H1 (cell line): Measurements from ENCODE around the gene GALNT13. TPM values are rescaled to one million over a fixed set of nuclear protein-coding genes. Genes with fewer than 3 reads are reported as not detected.

ENCODE experiments used
- CTCF ChIA-PET: fragments of 300-600 bp; sonication (Branson Sonifier 250); formaldehyde crosslinking; loops from one replicate; lab custom pipeline; 2021; ENCODE audit not compliant: partially characterized antibody; lab: Charles Lee
- POLR2A ChIA-PET: fragments of 300-600 bp; sonication (Branson Sonifier 250); formaldehyde crosslinking; loops from one replicate; lab custom pipeline; 2021; ENCODE audit warnings: inconsistent platforms; ENCODE audit not compliant: partially characterized antibody; lab: Charles Lee
- DNase-seq, 2 experiments: peaks; one replicate each; pipeline versions ENCODE4 v3.0.0 to v3.0.0-alpha.2; 2010 to 2022; ENCODE audit warnings: low spot score in 2 of 2, low read depth in 1 of 2, mixed read lengths in 1 of 2
- FAIRE-seq: peaks from 2 replicates; lab custom pipeline; 2011; peaks lifted over from hg19 to GRCh38; lab: Jason Lieb, UNC
- H2AFZ ChIP-seq: 2 replicates; pipeline ENCODE4 v1.8.1; 2012; ENCODE audit warnings: low read length, inconsistent platforms
- H2AK5ac ChIP-seq: 2 replicates; pipeline ENCODE4 v1.6.1; 2013; ENCODE audit warnings: low read depth, low read length
- H2BK120ac ChIP-seq: replicated peaks from 2 replicates; pipeline ENCODE3; 2013; ENCODE audit warnings: low read depth, low read length, inconsistent platforms
- H2BK12ac ChIP-seq: 2 replicates; pipeline ENCODE4 v1.6.1; 2013; ENCODE audit warnings: low read depth, low read length
- H2BK15ac ChIP-seq: 2 replicates; pipeline ENCODE4 v1.6.1; 2013; ENCODE audit warnings: low read length
- H2BK20ac ChIP-seq: 2 replicates; pipeline ENCODE4 v1.6.1; 2013; ENCODE audit warnings: low read length
- H2BK5ac ChIP-seq: 2 replicates; pipeline ENCODE4 v1.6.1; 2013; ENCODE audit warnings: low read depth, low read length
- H3K14ac ChIP-seq: 2 replicates; pipeline ENCODE4 v1.6.1; 2013; ENCODE audit warnings: inconsistent platforms; ENCODE audit not compliant: insufficient read length
- H3K18ac ChIP-seq: 2 replicates; pipeline ENCODE4 v1.6.1; 2013; ENCODE audit warnings: low read length; ENCODE audit errors: extremely low read depth
- H3K23ac ChIP-seq: 2 replicates; pipeline ENCODE4 v1.6.1; 2013; ENCODE audit warnings: inconsistent platforms; ENCODE audit not compliant: insufficient read length
- H3K23me2 ChIP-seq: 2 replicates; pipeline ENCODE4 v1.6.1; 2013; ENCODE audit warnings: low read depth, low read length
- H3K27ac ChIP-seq: 2 replicates; pipeline ENCODE4 v1.6.1; 2011; ENCODE audit warnings: low read depth, low read length, inconsistent platforms
- H3K27me3 ChIP-seq, 4 experiments: replicated peaks in 1 of 4; 1 replicate in 1 of 4; 2 replicates in 3 of 4; pipeline versions ENCODE4 v1.6.1 to v1.8.1; 2011 to 2013; ENCODE audit warnings: low read length in 3 of 4, mild to moderate bottlenecking in 3 of 4, inconsistent platforms in 2 of 4, mixed read lengths in 2 of 4, moderate library complexity in 1 of 4; ENCODE audit not compliant: control insufficient read depth in 3 of 4, insufficient read depth in 3 of 4; ENCODE audit errors: extremely low read depth in 1 of 4
- H3K36me3 ChIP-seq, 4 experiments: 2 replicates each; pipeline versions ENCODE4 v1.6.1 to v1.8.1; 2011 to 2013; ENCODE audit warnings: mild to moderate bottlenecking in 4 of 4, low read length in 3 of 4, moderate library complexity in 2 of 4, control low read depth in 1 of 4, inconsistent platforms in 1 of 4; ENCODE audit not compliant: insufficient read depth in 4 of 4, control insufficient read depth in 2 of 4
- H3K4ac ChIP-seq: replicated peaks from 2 replicates; pipeline ENCODE3; 2013; ENCODE audit warnings: low read length, low read depth, mixed read lengths, inconsistent platforms; ENCODE audit not compliant: insufficient read length
- H3K4me1 ChIP-seq, 4 experiments: replicated peaks in 1 of 4; 1 replicate in 1 of 4; 2 replicates in 3 of 4; pipeline versions ENCODE4 v1.6.1 to v1.8.1; 2011 to 2013; ENCODE audit warnings: low read length in 3 of 4, inconsistent platforms in 2 of 4, mixed read lengths in 1 of 4; ENCODE audit not compliant: insufficient read depth in 4 of 4, control insufficient read depth in 3 of 4
- H3K4me2 ChIP-seq, 2 experiments: 2 replicates each; pipeline versions ENCODE4 v1.6.1 to v1.8.1; 2011 to 2013; ENCODE audit warnings: low read depth in 2 of 2, low read length in 2 of 2, control low read depth in 1 of 2, inconsistent platforms in 1 of 2, mild to moderate bottlenecking in 1 of 2; ENCODE audit not compliant: insufficient read depth in 1 of 2
- H3K4me3 ChIP-seq, 4 experiments: fragments of 200-600, 300-600 bp in 1 of 4; sonication (generic), shearing (Covaris generic), sonication (Bioruptor Twin) in 1 of 4; 2 replicates each; pipeline versions ENCODE4 v1.5.1 to v1.8.1; 2011 to 2016; ENCODE audit warnings: low read length in 4 of 4, low read depth in 3 of 4, control low read depth in 2 of 4, inconsistent platforms in 2 of 4, mild to moderate bottlenecking in 2 of 4, mixed read lengths in 1 of 4, moderate library complexity in 1 of 4; ENCODE audit not compliant: insufficient read depth in 2 of 4; ENCODE audit errors: extremely low read depth in 1 of 4
- H3K56ac ChIP-seq: replicated peaks from 2 replicates; pipeline ENCODE3; 2013; ENCODE audit warnings: low read depth, mild to moderate bottlenecking, mixed read lengths, low read length, inconsistent platforms; ENCODE audit not compliant: insufficient read length
- H3K79me1 ChIP-seq: 2 replicates; pipeline ENCODE4 v1.6.1; 2013; ENCODE audit warnings: low read depth, low read length, control low read depth
- H3K79me2 ChIP-seq, 2 experiments: 2 replicates each; pipeline versions ENCODE4 v1.6.1 to v1.8.1; 2012 to 2013; ENCODE audit warnings: low read length in 2 of 2, mild to moderate bottlenecking in 2 of 2, inconsistent platforms in 1 of 2; ENCODE audit not compliant: insufficient read depth in 2 of 2, control insufficient read depth in 1 of 2
- H3K9ac ChIP-seq, 4 experiments: replicated peaks in 1 of 4; 1 replicate in 1 of 4; 2 replicates in 3 of 4; pipeline versions ENCODE4 v1.6.1 to v1.8.1; 2011 to 2013; ENCODE audit warnings: low read depth in 3 of 4, low read length in 3 of 4, control low read depth in 2 of 4, mild to moderate bottlenecking in 2 of 4, moderate library complexity in 2 of 4, inconsistent platforms in 1 of 4; ENCODE audit errors: extremely low read depth in 1 of 4
- H3K9me3 ChIP-seq, 2 experiments: 2 replicates each; pipeline versions ENCODE4 v1.6.1 to v1.8.1; 2012 to 2013; ENCODE audit warnings: mild to moderate bottlenecking in 2 of 2, moderate library complexity in 2 of 2, control low read depth in 1 of 2, inconsistent platforms in 1 of 2, low read depth in 1 of 2, low read length in 1 of 2, mixed read lengths in 1 of 2; ENCODE audit not compliant: insufficient read depth in 2 of 2
- H4K20me1 ChIP-seq, 2 experiments: replicated peaks in 1 of 2; 2 replicates each; pipeline versions ENCODE3 to v1.8.1; 2011 to 2013; ENCODE audit warnings: inconsistent platforms in 2 of 2, low read length in 2 of 2, mild to moderate bottlenecking in 1 of 2; ENCODE audit not compliant: insufficient read depth in 2 of 2, control insufficient read depth in 1 of 2
- H4K5ac ChIP-seq: 2 replicates; pipeline ENCODE4 v1.6.1; 2013; ENCODE audit warnings: low read length, low read depth, mixed read lengths, inconsistent platforms; ENCODE audit not compliant: insufficient read length
- H4K8ac ChIP-seq: 2 replicates; pipeline ENCODE4 v1.8.0; 2013; ENCODE audit warnings: mild to moderate bottlenecking, moderate library complexity, low read length, inconsistent platforms; ENCODE audit not compliant: insufficient read depth; ENCODE audit errors: extremely low read depth
- H4K91ac ChIP-seq: replicated peaks from 2 replicates; pipeline ENCODE3; 2013; ENCODE audit warnings: low read length, mixed read lengths, inconsistent platforms; ENCODE audit not compliant: insufficient read length
- BCL11A ChIP-seq, 2 experiments: IDR thresholded peaks; one replicate each; pipeline ENCODE4 v1.6.1; 2011; ENCODE audit warnings: low read depth in 2 of 2, low read length in 2 of 2, mild to moderate bottlenecking in 2 of 2
- BRCA1 ChIP-seq: IDR thresholded peaks from 2 replicates; pipeline ENCODE4 v1.6.1; 2012; ENCODE audit warnings: low read depth, low read length, improper control_type of control experiment
- GTF2F1 ChIP-seq: IDR thresholded peaks from 2 replicates; pipeline ENCODE4 v1.6.1; 2012; ENCODE audit warnings: low read depth, low read length, improper control_type of control experiment, borderline replicate concordance
- NANOG ChIP-seq: IDR thresholded peaks from 2 replicates; pipeline ENCODE4 v1.6.1; 2011; ENCODE audit warnings: low read length, low read depth, mild to moderate bottlenecking, inconsistent platforms; ENCODE audit not compliant: insufficient read depth, poor library complexity, severe bottlenecking
- RXRA ChIP-seq: IDR thresholded peaks from 2 replicates; pipeline ENCODE4 v1.6.1; 2011; ENCODE audit warnings: low read depth, mild to moderate bottlenecking, low read length, moderate library complexity; ENCODE audit not compliant: insufficient read depth
- SAP30 ChIP-seq: fragments of 300-600 bp; sonication (generic); IDR thresholded peaks from 2 replicates; pipeline ENCODE4 v1.7.1; 2012; ENCODE audit warnings: low read length, moderate library complexity, mild to moderate bottlenecking, inconsistent platforms; ENCODE audit not compliant: insufficient read depth, insufficient replicate concordance
- TBP ChIP-seq: IDR thresholded peaks from 2 replicates; pipeline ENCODE4 v1.6.1; 2011; ENCODE audit warnings: low read depth, low read length, improper control_type of control experiment
- WGBS, 2 experiments: shearing (Covaris generic) in 1 of 2; methylation state at CpG; one replicate each; pipeline versions ENCODE4 v1.1.6 to v1.1.7; 2013 to 2015; ENCODE audit warnings: low lambda C conversion rate in 2 of 2, mixed read lengths in 2 of 2, inconsistent platforms in 1 of 2, low coverage in 1 of 2, missing lambda C conversion rate in 1 of 2; ENCODE audit not compliant: insufficient replicate concordance in 2 of 2, insufficient coverage in 1 of 2, insufficient read length in 1 of 2; ENCODE audit errors: extremely low coverage in 1 of 2, missing lambda C conversion rate in 1 of 2; 5-methylcytosine and 5-hydroxymethylcytosine counted together
- polyA plus RNA-seq, 7 experiments: library from polyadenylated mRNA; depleted of rRNA in 3 of 7; stranded (reverse) in 5 of 7; unstranded in 2 of 7; fragments of >200 nt in 5 of 7; fragments of 200-250 nt in 2 of 7; gene quantifications; 1 replicate in 5 of 7; 2 replicates in 1 of 7; 4 replicates in 1 of 7; pipeline versions ENCODE4 v1.2.1 to v1.2.3, GENCODE V29; 2011 to 2013; ENCODE audit warnings: missing spikeins in 2 of 7, mixed read lengths in 2 of 7
- total RNA-seq: library from RNA; stranded (reverse); fragmentation: NEBNext Ultra II Directional; extraction: Animal tissue kit (Norgen Biotek cat#: 25700); gene quantifications from 2 replicates; pipeline ENCODE4 v1.2.1, GENCODE V29; 2021
- TF ChIP-seq, protein P1 (sequence below): IDR thresholded peaks from 2 replicates; pipeline ENCODE4 v1.6.1; 2012; ENCODE audit warnings: inconsistent platforms

GALNT13 gene
- total and polyA plus RNA-seq, 2 of the 8 experiments (the other 6 are each of a cell fraction or from before 2014, with no cell fraction given) = 3.2 to 9.6 TPM

DNA sequence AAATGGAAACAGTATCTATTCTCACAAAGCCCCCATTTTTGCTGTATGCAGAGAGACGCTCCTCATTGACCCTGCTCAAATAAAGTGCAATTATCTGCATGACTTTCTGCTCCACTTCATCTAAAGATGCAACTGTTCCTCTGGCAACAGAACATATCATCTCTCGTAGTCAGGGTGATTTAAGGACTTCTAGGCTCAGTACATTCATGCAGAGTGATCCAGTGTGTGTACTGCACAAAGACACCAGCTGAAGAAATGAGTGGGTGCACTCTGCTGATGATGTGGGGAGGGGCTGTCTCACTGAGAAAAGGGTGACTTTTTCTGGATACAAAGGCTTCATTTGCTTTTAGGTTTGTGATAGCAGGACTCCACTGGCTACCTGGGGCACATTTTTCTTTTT, 355.2 kb downstream of the GALNT13 start:
- H2BK15ac ChIP-seq = no peak overlapping the region
- no peak overlapping the region for H3K14ac ChIP-seq
- H2BK20ac ChIP-seq = no peak overlapping the region
- H2BK5ac ChIP-seq = no peak overlapping the region
- H3K9ac ChIP-seq = no peak overlapping the region
- no peak overlapping the region for H3K4ac ChIP-seq
- no peaks in the 10 kb centered on the region for H3K23me2 ChIP-seq
- no peaks in the 10 kb centered on the region for H3K79me2 ChIP-seq
- TF ChIP-seq SAP30 (no peak), BCL11A (IDR thresholded peaks at IDR 0.05; ENCODE audit: low read depth in 2 of 2, low read length in 2 of 2) (no peak), RXRA (no peak), BRCA1 (no peak), NANOG (no peak), GTF2F1 (no peak), TBP (no peak)
- TF ChIP-seq, protein P1, sequence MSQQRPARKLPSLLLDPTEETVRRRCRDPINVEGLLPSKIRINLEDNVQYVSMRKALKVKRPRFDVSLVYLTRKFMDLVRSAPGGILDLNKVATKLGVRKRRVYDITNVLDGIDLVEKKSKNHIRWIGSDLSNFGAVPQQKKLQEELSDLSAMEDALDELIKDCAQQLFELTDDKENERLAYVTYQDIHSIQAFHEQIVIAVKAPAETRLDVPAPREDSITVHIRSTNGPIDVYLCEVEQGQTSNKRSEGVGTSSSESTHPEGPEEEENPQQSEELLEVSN = no peak
- TF ChIP-seq, all 59 proteins: peak for 0
- Histone ChIP-seq H4K20me1 (no peaks in the 10 kb centered on the region), H4K91ac (no peak overlapping the region), H3K18ac (no peak overlapping the region), H2AFZ (no peak overlapping the region), H2BK120ac (no peak overlapping the region), H3K9me3 (no peaks in the 10 kb centered on the region), H2BK12ac (no peak overlapping the region), H3K56ac (no peak overlapping the region), H3K23ac (no peak overlapping the region), H3K4me1 (no peaks in the 10 kb centered on the region), H2AK5ac (no peak overlapping the region), H3K27me3 (peaks cover 0 to 5% (median 0%) of the 10 kb centered on the region in 4 experiments; a peak in 2 of 7 replicates), H4K8ac (no peak overlapping the region), H3K27ac (no peak overlapping the region), H3K79me1 (no peaks in the 10 kb centered on the region), H4K5ac (no peak overlapping the region), H3K4me3 (no peak overlapping the region), H3K36me3 (no peaks in the 10 kb centered on the region), H3K4me2 (no peak overlapping the region)
- DNase-seq = no peak
- WGBS, 2 experiments = 83% methylated on average over 2 of the region's 2 CpGs; no CpG with 5 or more reads in 1 of the 2 experiments
- POLR2A ChIA-PET = no interaction called here
- CTCF ChIA-PET = no interaction called here
- no peak for FAIRE-seq
